RWPE2 (cell line): ENCODE results near the gene PCARE.
"Not testable (repeated sequence)": the region's sequence is repeated elsewhere in the genome, so short reads cannot be mapped to it uniquely, and the experiment has no call there.

Experiments
- ATAC-seq: fragments of 200-7000 bp; cut with Tn5 transposase; 3 replicates; pipeline ENCODE4 v1.9.1; 2021; ENCODE audit warnings: low read depth
- DNase-seq: peaks from one replicate; pipeline ENCODE4 v3.0.0-alpha.2; 2020; ENCODE audit warnings: low spot score
- H3K27ac ChIP-seq: fragments of 450-650 bp; 2 replicates; pipeline ENCODE4 v1.5.1; 2017; ENCODE audit warnings: mild to moderate bottlenecking; ENCODE audit not compliant: poor library complexity, severe bottlenecking
- H3K27me3 ChIP-seq: fragments of 250-450 bp; sonication (Bioruptor Pico); 2 replicates; pipeline ENCODE4 v1.5.1; 2021; ENCODE audit warnings: mild to moderate bottlenecking, moderate library complexity; ENCODE audit not compliant: insufficient read depth, poor library complexity, severe bottlenecking
- H3K36me3 ChIP-seq: fragments of 250-450 bp; sonication (Bioruptor Pico); 2 replicates; pipeline ENCODE4 v1.5.1; 2020; ENCODE audit warnings: low read depth, mild to moderate bottlenecking, moderate library complexity
- H3K4me1 ChIP-seq: fragments of 250-450 bp; sonication (Bioruptor Pico); 2 replicates; pipeline ENCODE4 v1.5.1; 2021; ENCODE audit warnings: mild to moderate bottlenecking, moderate library complexity; ENCODE audit not compliant: insufficient read depth, poor library complexity, severe bottlenecking
- H3K4me3 ChIP-seq: fragments of 250-450 bp; sonication (Bioruptor Pico); 2 replicates; pipeline ENCODE4 v1.5.1; 2021; ENCODE audit warnings: mild to moderate bottlenecking, moderate library complexity; ENCODE audit not compliant: severe bottlenecking
- H3K9me3 ChIP-seq: fragments of 250-450 bp; sonication (Bioruptor Pico); 2 replicates; pipeline ENCODE4 v1.5.1; 2021; ENCODE audit warnings: mild to moderate bottlenecking, moderate library complexity; ENCODE audit not compliant: severe bottlenecking
- TF ChIP-seq, protein P1 (sequence below): fragments of 450-650 bp; IDR thresholded peaks from one replicate; pipeline ENCODE4 v1.5.1; 2017; ENCODE audit warnings: mild to moderate bottlenecking, moderate library complexity; ENCODE audit not compliant: poor library complexity, severe bottlenecking

Gene PCARE

GRCh38 chr2:29097569-29097968, 23.2 kb upstream of the PCARE start:
- no peaks in the 10 kb centered on the region for H3K36me3 ChIP-seq
- DNase-seq = no peak
- no peaks in the 10 kb centered on the region for H3K9me3 ChIP-seq
- H3K4me3 ChIP-seq = no peak overlapping the region
- no peak overlapping the region for H3K27ac ChIP-seq
- ATAC-seq = no peak
- no peaks in the 10 kb centered on the region for H3K27me3 ChIP-seq
- TF ChIP-seq, protein P1, sequence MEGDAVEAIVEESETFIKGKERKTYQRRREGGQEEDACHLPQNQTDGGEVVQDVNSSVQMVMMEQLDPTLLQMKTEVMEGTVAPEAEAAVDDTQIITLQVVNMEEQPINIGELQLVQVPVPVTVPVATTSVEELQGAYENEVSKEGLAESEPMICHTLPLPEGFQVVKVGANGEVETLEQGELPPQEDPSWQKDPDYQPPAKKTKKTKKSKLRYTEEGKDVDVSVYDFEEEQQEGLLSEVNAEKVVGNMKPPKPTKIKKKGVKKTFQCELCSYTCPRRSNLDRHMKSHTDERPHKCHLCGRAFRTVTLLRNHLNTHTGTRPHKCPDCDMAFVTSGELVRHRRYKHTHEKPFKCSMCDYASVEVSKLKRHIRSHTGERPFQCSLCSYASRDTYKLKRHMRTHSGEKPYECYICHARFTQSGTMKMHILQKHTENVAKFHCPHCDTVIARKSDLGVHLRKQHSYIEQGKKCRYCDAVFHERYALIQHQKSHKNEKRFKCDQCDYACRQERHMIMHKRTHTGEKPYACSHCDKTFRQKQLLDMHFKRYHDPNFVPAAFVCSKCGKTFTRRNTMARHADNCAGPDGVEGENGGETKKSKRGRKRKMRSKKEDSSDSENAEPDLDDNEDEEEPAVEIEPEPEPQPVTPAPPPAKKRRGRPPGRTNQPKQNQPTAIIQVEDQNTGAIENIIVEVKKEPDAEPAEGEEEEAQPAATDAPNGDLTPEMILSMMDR = no peak
- H3K4me1 ChIP-seq = no peaks in the 10 kb centered on the region

DNA sequence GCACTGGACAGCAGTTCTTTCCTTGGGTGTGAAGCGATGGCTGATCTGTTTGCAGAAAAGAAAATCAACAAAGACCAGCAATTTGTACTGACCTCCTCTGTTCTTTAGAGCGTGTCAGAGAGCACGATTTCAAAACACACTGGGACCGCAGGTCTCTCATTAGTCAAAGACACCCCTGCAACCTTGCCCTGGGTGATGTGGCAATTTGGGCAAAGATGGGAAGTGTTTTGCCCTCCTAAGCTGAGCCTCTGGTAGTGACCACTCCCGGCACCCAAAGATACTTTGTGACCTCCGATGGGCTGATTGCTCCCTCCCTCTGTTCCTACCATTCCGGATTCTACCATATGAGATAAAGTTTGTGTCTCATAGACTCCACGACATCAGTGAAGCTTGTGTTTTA, 22.6 kb upstream of the PCARE start:
- no peak for ATAC-seq
- no peaks in the 10 kb centered on the region for H3K9me3 ChIP-seq
- DNase-seq = no peak
- TF ChIP-seq, protein P1 = no peak
- no peaks in the 10 kb centered on the region for H3K36me3 ChIP-seq
- no peaks in the 10 kb centered on the region for H3K4me1 ChIP-seq
- no peak overlapping the region for H3K4me3 ChIP-seq
- no peak overlapping the region for H3K27ac ChIP-seq
- H3K27me3 ChIP-seq = no peaks in the 10 kb centered on the region

- H3K4me3 ChIP-seq, DNase-seq, H3K4me1 ChIP-seq, H3K36me3 ChIP-seq, H3K9me3 ChIP-seq, H3K27me3 ChIP-seq, H3K27ac ChIP-seq, ATAC-seq: not testable (repeated sequence)
These were observed 16.0 kb upstream of the PCARE start for GRCh38 chr2:29090311-29090710.

DNA sequence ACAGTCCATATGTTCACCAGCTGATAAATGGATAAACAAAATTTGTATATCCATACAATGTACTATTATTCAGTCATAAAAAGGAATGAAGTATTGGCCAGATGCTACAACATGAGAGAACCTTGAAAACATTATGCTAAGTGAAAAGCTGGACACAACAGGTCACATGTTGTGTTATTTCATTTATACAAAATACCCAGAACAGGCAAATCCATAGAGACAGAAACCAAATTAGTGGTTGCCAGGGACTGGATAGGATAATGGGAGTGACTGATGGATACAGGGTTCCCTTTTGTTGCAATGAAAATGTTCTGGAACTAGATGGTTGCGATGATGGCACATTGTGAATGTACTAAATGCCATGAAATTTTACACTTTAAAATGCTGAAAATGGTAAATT, 10.2 kb upstream of the PCARE start:
- H3K27ac ChIP-seq = no peak overlapping the region
- ATAC-seq = no peak
- no peaks in the 10 kb centered on the region for H3K9me3 ChIP-seq
- no peaks in the 10 kb centered on the region for H3K36me3 ChIP-seq
- H3K4me1 ChIP-seq = no peaks in the 10 kb centered on the region
- TF ChIP-seq, protein P1 = no peak
- no peak overlapping the region for H3K4me3 ChIP-seq
- H3K27me3 ChIP-seq = no peaks in the 10 kb centered on the region
- no peak for DNase-seq

DNA sequence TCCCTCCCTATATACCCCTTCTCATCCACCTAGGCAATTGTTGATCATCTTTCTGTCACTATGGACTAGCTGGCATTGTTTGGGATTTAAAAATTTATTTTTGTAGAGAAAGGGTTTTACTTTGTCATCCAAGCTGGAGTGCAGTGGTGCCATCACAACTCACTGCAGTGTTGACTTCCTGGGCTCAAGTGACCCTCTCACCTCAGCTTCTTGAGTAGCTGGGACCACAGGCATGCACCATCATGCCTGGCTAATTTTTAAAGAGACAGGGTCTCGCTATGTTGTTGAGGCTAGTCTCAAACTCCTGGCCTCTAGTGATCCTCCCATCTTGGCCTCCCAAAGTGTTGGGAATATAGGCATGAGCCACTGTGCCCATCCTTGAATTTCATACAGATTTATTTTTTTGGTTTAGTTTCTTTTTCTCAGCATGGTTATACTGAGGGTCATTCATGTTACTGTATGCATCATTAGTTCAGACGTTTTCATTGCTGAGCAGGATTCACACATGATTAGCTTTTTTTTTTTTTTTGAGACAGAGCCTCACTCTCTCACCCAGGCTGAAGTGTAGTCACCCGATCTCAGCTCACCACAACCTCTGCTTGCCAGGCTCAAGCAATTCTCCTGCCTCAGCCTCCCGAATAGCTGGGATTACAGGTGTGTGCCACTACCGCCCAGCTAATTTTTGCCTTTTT, 8.6 kb upstream of the PCARE start:
- DNase-seq (no peak), ATAC-seq (no peak)
- no peak overlapping the region for H3K4me3 ChIP-seq

More for the DNA sequence above, 8.6 kb upstream of the PCARE start:
- TF ChIP-seq, protein P1 = no peak
- no peaks in the 10 kb centered on the region for H3K36me3 ChIP-seq
- no peak overlapping the region for H3K27ac ChIP-seq
- H3K27me3 ChIP-seq = no peaks in the 10 kb centered on the region
- H3K4me1 ChIP-seq = no peaks in the 10 kb centered on the region
- H3K9me3 ChIP-seq = no peaks in the 10 kb centered on the region
